Measurements from ENCODE around the gene TAF11.
"Not testable (repeated sequence)": the region's sequence is repeated elsewhere in the genome, so short reads cannot be mapped to it uniquely, and the experiment has no call there.

The TAF11 gene

DNA sequence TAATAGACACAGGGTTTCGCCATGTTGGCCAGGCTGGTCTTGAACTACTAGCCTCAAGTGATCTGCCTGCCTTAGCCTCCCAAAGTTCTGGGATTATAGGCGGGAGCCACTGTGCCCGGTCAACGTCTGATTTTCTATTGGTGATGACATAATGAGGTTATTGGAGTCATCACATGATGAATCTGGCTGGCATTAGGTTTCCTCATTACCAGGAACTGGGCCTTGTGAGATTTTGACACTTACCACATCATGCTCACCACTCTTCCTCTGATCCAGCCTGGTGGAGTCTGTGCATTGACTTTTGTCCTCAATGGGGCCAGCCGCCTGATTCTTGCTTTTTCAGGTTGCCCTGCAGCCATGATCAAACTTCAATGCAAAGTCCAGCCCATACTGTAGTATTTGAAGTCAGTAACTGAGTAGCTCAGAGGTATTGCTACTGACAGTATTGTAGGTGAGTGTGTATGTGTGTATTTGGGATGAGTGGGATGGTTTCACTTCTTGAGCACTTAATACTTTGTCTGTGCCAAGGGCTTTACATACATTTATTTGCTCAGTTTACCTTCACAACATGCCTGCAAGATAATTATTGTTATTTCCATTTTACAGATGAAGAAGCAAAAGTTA lies 17.3 kb upstream of the TAF11 start:
- DNase-seq: no peak

DNA sequence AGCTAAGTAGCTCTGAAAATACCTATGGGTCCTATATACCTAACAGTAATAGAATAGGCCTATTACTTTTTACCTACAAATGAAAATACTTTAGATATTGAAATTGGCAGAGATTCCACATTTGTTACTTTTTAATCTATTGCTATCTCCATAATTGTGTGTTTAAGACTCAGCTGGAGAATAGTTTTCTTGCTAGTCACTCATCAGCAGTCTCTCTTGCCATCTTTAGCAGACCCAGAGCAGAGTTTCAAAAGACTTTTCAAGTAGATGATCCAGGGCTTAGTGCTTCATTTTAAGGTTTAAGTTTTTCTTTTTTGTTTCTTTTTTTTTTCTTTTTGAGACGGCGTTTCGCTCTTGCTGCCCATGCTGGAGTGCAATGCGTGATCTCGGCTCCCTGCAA lies 14.1 kb upstream of the TAF11 start:
- no peak for DNase-seq

DNA sequence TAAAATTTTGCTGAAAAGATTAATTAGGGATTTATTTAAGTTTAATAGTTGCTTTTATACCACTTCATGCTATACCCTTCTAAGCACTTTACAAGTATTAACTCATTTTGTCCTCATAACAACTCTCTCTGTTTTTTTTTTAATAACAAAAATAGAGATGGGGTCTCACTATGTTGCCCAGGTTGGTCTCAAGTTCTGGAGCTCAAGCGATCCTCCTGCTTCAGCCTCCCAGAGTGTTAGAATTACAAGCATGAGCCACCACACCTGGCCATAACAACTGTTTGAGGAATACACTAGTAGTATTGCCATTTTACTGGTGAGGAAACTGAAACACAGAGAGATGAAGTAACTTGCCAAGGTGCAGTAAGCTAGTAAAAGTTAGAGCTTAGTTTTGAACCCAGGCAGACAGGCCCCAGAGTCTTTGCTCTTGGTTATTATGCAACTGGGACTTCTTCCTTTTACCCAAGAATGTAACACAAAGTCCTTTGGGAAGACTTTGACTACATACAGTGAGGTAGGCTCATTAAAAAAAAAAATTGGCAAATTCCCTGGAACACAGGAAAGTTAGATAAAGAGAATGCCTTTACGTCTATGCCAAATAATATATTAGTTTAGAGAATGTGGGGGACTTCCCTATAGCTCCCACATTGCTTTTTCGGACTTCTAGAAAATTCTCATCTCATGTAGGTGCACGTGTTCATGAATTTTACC lies 12.6 kb upstream of the TAF11 start:
- DNase-seq: no peak

DNA sequence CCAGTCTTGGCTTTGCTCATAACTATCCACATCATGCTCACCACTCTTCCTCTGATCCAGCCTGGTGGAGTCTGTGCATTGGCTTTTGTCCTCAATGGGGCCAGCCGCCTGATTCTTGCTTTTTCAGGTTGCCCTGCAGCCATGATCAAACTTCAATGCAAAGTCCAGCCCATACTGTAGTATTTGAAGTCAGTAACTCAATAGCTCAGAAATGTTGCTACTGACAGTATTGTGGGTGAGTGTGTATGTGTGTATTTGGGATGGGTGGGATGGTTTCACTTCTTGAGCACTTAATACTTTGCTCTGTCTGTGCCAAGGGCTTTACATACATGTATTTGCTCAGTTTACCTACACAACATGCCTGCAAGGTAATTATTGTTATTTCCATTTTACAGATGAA lies 11.9 kb upstream of the TAF11 start:
- DNase-seq: not testable (repeated sequence)

DNA sequence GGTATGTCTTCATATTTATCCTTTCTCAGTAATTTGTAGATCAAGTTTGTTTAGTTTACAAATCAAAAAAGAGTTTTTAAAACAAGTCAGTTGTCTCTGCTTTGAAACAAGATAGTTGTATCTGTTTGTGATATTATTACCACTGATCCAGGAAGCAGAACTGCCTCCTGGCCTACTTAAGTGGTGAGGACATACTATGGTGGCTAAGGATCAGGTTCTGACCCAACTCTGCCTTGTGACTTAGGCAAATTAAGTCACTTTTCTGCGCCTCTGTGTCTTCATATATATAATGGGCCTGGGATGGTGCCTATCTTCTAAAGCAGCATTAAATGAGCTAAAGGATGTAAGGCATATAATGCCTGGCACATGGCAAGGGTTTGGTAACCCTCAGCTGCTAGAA lies 9.9 kb upstream of the TAF11 start:
- no peak for DNase-seq

DNA sequence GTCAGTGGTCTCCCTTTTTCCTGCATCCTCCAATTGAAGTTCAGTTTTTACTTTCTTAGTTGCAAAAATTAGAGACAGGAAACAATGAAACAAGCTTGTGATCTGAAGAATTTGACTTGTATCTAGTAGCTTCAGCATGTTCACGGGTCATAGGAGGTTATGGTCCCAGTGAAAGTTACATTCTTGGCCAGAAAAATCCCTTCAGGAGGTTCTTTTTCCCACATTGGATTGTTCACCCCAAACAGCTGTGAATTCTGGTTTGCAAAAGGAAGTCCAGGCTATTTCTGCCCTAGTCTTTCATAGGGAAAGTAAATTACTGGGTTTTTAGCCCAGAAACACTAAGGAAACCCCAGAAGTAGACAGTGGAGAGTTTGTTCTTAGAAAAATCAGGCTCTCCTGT lies 9.3 kb upstream of the TAF11 start:
- no peak for DNase-seq

DNA sequence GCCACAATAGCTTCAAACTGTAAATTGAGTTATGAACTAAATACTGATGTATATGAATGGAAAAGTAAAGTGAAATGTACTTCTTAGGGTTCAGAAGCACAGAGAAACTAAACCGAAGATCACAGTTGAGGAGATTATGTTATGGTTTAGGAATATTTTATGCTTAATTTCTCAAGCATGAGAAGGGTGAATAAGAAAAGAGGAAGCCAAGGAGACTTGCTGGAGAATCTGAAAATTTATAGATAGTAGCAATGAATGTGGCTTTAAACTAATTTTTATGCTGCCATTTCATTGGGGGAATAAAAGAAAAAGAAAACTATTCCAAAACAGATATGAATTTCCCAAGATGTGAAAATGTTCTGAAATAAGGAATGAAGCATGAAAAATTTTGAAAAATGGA lies 6.9 kb upstream of the TAF11 start:
- no peak for DNase-seq

DNA sequence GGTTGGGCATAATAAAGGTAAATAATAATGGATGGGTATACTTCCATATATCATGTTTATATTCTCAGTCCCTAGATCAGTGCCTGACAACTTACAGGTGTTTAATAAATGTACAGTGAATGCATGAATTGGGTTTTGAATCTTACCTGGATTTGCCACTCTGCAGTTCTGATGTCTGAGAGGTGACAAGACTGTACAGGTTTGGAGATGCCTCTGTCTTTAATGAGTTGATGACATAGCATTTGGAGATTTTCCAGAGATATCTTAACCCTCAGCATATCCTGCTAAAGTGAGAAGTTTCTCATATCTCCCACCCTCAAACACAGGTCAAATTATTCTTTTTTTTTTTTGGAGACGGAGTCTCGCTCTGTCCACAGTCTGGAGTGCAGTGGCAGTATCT lies 3.5 kb upstream of the TAF11 start:
- no peak for DNase-seq

DNA sequence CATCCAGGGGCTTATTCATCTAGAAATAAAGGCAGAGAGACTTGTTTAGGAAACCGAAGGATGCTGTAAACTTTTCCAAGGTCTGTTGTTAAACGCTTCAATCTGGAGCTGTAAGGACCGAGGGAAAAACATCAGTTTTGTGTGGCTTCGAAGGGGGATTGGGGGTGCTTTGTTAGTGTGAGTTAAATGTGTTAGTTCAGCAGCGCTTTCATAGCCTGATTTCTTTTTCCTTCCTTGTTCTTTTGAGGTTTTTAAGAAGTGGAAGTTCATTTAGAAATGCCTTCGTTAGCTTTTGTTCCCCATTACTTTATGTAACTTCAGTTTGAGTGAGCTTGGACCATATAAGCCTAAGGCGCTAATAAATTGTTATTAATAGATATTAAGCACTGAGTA lies 2.7 kb upstream of the TAF11 start:
- DNase-seq: no peak

DNA sequence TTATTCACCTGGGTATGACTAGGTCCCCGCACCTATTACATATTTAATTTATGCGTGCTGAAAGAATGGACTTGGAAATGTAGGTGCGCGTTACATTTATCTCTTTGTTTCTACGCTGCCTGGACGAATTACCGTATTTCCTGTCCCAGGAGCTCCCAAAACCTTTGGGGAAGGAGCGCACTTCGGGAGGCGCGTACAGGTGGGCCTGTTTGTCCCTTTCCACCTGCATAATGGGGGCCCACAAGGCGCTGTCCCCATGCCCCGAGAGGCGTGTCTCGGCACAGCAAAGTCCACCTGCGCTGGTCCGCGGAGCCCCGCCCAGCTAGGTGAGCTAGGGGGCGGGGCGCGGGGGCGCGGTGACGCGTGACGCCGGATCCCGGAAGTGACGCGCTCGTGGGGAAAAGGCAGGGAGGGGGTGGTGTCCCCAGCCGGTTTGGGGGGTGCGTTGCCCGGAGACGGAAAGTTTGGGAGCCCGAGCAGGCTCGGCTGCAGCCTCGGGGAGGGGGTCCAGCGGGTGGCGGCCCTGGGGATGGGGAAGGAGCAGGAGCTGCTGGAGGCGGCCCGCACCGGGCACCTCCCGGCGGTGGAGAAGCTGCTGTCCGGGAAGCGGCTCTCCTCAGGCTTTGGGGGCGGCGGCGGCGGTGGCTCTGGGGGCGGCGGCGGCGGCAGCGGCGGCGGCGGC lies 1.2 kb upstream of the TAF11 start, which contains the start of gene ANKS1A:
ANKS1A (plus strand) TSS at position 382 of the 682 bp plus-strand sequence; CDS start at position 530, 148 bp downstream.
- DNase-seq: peak; percentile 94

DNA sequence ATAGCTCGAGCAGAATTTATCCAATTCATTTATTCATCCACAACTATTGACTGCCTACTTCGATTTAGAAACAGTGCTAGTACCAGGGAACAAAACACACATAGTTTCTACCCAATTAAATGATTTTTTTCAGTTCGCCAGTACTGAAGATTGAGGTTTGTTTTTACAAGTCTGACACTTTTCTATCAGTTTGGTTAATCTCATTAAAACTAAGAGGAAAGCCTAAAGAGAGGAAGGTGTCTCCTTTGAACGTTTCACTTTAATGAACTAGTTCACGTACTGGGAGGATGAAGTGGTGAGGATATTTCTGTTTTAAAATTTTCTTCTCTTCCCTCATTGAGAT lies 643 bp upstream of the TAF11 start:
- DNase-seq: peak; percentile 35

DNA sequence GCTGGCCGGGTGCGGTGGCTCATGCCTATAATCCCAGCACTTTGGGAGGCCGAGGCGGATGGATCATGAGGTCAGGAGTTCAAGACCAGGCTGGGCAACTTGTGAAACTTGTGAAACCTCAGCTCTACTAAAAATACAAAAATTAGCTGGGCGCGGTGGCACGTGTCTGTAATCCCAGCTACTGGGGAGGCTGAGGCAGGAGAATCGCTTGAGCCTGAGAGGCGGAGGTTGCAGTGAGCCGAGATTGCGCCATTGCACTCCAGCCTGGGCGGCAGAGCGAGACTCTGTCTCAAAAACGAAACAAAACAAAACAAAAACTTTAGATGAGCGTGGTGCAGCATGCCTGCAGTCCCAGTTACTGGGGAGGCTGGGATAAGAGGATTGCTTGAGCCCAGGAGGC lies 2.0 kb downstream of the TAF11 start:
- DNase-seq: not testable (repeated sequence)

DNA sequence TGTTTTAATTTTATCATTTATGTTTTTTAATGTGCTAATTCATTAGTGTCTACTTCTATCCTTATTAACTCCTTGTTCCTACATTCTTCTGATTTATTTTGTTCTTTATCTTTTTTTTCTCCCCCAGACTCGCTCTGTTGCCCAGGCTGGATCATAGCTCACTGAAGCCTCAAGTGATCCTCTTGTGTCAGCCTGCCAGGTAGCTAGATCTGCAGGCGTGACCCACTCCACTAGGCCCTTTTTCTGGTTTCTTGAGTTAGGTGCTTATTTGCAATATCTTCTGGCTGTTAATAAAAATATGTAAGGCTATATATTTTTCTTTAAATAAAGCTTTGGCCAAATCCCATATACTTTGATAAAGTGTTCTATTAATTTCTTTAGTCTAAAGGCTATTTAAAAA lies 2.8 kb downstream of the TAF11 start:
- DNase-seq: no peak

DNA sequence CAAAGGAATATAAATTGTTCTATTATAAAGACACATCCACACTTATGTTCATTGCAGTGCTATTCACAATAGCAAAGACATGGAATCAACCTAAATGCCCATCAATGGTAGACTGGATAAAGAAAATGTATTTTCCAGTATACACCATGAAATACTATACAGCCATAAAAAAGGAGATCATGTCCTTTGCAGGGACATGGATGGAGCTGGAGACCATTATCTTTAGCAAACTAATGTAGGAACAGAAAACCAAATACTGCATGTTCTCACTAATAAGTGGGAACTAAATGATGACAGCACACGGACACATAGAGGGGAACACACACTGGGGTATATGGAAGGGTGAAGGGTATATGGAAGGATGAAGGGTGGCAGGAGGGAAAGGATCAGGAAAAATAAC lies 3.8 kb downstream of the TAF11 start:
- DNase-seq: not testable (repeated sequence)

DNA sequence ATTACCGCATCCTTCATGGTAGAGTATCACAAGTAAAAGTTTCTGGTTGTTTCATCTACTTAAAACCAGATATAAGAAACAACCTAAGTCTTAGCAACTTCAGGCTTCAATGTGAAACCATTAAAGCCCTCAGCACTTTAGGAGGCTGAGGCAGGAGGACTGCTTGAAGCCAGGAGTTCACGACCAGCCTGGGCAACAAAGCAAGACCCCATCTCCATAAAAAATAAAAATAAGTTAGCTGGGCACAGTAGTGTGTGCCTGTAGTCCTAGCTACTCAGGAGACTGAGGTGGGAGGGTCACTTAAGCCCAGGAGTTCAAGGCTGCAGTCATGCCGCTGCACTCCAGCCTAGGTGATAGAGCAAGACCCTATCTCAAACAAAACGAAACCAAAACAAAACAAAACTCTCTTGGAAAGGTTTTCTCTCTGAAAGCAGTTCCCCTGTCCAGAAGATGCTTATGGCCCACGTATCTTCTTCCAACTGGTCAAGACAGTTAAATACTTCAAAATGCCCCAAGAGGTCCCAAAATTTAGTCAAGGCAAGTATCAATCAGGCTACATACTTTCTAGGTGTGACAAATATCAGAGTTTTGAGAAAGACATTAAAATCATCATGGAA lies 9.9 kb downstream of the TAF11 start:
- DNase-seq: no peak

DNA sequence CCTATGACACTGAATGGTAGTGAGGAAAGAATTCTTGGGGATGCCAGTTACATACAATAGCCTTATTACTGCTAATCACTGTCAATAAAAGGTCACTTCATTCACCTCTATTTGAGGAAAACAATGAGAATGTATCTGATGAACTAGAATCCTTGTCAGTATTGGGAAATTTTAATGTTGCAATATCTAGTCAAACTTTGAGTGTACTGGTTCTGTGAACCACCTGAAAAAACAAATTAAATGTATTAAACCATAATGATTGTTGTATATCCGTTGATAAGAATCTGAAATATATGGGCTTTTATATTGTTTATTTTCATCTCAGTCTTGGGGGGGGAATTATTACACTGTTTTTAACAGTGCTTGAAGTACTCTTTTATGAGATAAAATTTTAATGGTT lies 10.6 kb downstream of the TAF11 start:
- no peak for DNase-seq

DNA sequence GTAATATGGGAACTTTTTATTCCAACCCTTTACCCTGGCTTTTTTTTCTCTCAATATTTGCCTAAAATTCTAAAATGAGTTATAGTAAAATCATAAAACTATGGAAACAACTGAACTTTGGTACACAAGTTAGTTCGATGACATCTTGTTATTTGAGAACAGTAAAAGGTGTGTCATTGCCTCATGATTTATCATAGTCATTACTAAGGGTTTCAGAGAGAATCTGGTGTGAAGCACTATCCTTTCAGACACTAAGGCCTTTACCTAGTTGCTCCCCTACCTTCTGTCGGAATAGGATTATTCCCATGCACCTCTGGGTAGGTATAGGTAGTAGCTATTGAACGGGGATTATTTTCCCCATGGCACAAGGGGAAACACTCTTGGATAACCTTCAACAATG lies 11.4 kb downstream of the TAF11 start:
- no peak for DNase-seq

DNA sequence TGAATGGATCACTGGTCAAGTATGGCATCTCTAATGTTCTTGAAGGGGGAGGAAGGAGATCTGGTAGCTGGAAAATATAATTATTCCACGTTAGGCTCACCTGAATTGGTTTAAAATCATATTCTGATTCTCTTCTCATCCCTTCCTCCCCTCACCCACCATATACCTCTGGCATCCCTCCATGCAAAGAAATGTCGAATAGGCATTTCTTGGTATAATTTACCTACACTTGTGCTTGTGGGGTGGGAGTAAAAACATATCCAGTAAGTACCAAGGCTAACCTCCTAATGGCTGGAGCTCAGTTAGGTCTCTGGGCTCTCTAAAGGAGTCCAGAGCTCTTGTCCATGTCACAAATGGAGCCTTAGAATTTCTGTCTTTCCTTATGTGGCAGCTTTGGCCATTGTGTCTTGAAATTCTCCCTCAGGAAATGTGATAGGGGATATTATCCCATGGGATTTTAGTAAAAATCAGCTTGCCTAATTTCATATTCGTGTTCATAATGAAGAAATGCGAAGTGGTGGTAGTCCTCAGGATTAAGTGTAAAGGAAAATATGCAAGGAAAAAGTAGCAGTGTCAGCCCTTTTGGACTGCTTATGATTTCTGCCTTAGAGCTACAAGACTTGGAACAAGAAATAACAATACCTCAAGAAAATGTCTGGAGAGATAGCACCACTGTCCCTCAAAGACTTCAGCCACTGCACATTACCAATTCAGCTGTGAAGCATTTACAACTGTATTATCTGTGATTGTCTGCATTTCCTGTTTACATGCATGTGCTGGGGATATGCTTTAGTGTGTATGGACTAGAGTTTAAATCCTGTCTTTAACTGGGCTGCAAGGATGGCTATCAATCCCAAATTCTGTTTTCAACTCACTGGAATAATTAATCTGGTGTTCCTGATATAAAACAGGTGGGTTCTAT lies 12.3 kb downstream of the TAF11 start:
- no peak for DNase-seq

DNA sequence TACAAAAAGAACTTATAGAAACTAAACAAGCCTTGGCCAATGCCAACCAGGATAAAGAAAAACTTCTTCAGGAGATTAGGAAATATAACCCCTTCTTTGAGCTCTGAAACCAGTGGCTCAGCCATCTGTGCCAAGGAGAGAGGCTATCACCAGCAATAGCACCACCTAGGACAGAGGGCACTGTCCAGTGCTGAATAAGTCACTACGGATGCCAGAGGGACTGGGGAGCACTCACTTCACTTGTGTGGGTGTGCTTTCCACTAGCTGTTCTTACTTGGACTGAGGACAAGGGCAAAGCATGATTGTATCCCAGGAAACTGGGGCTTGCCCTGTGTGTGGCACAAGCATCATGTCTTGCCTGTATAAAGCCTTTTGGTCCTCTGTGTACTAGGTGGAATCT lies 15.5 kb downstream of the TAF11 start:
- DNase-seq: no peak

DNA sequence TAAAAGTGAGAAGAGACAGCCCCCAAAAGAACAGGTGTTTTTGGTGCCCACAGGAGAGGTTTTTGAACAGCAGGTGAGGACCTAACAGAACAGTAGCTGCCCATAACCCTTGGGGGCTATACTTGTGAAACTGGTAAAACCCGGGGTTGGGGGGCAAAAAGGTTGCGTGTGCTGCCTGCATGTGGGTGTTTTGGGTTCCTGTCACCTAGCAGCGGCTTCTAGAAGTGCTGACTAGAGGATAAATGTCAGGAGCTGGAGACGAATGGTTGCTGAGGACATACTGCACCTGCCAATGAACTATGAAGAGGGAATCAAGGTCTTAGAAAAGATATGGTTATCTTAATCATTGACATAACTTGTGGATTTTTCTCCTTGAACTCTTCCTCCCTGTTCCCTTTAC lies 16.0 kb downstream of the TAF11 start:
- no peak for DNase-seq

DNA sequence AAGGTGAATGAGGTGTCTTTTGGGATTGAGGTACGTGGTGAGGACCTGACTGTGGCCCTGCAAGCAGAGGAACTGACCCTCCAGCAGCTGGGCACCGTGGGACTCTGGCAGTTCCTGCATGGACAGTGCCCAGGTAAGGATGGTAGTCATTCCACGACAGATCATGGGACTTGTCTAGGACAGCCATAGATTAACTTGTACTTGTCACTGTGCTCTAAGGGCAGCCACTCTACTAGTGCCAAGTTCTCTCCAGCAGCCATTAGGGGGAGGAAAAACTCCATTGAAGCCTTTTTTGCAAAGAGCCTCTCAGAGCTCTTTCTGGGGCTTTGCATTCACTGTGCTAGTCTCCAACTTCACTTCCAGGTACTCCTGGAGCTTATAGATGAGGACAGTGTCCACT lies 20.4 kb downstream of the TAF11 start:
- no peak for DNase-seq

DNA sequence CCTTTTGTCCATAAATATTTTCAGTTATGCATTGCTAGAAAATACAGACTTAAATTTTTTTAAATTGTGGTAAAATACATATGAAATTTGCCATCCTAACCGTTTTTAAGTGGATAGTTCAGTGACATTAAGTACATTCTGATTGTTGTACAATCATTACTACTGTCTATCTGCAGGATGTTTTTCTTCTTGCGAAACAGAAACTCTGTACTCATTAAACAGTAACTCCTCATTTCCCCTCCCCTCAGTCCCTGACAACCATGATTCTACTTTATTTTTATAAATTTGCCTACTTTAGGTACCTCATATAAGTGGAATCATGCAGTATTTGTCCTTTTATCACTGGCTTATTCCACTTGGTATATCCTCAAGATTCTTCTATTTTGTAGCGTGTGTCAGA lies 21.3 kb downstream of the TAF11 start:
- no peak for DNase-seq

DNA sequence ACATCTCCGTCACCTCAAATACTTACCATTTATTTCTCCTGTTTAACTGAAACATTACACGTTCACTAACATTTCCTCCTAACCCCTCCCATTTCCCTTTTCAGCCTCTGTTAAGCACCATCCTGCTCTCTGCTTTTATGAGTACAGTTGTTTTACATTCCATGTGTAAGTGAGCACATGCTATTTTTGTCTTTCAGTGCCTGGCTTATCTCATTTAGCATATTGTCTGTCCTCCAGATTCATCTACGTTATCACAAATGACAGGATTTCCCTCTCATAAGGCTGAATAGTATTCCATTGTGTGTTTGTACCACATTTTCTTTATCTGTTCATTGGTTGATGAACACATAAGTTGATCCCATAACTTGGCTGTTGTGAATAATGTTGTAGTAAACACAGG lies 22.7 kb downstream of the TAF11 start:
- DNase-seq: no peak
